Ovary (tissue), 9 donors: ENCODE data around the gene KIF2C. TPM values are rescaled to one million over a fixed set of nuclear protein-coding genes. Genes with fewer than 3 reads are reported as not detected.

Experiments used
- DNase-seq, 5 donors: peaks; one replicate each; pipeline ENCODE4 v3.0.0-alpha.2; 2019 to 2020
- H3K27ac ChIP-seq, 2 donors: fragments of 200-600 bp; one replicate each; pipeline versions ENCODE4 v1.5.1 to v1.8.0; 2019 to 2022
- H3K27me3 ChIP-seq: fragments of 200-600 bp; one replicate; pipeline ENCODE4 v1.8.0; 2022
- H3K36me3 ChIP-seq: fragments of 200-600 bp; sonication (generic); one replicate; pipeline ENCODE4 v1.5.1; 2019
- H3K4me1 ChIP-seq: one replicate; pipeline ENCODE4 v1.8.1; 2013; ENCODE audit warnings: mild to moderate bottlenecking, moderate library complexity; ENCODE audit not compliant: insufficient read depth
- H3K4me3 ChIP-seq: fragments of 200-600 bp; sonication (generic); one replicate; pipeline ENCODE4 v1.5.1; 2017
- H3K9me3 ChIP-seq, 2 donors: fragments of 200-600 bp in 1 of 2; sonication (generic) in 1 of 2; one replicate each; pipeline versions ENCODE4 v1.5.1 to v1.8.1; 2013 to 2019; ENCODE audit warnings: mild to moderate bottlenecking in 1 of 2, moderate library complexity in 1 of 2
- CTCF ChIP-seq, 3 donors: fragments of 450-650 bp in 2 of 3; fragments of 200-600 bp in 1 of 3; IDR thresholded peaks; one replicate each; pipeline versions ENCODE4 v1.5.1 to v1.8.0; 2016 to 2022; ENCODE audit warnings: antibody characterized with exemption in 3 of 3, mild to moderate bottlenecking in 1 of 3
- EP300 ChIP-seq: sonication (generic); formaldehyde crosslinking; IDR thresholded peaks from one replicate; pipeline ENCODE4 v1.6.1; 2017; ENCODE audit warnings: antibody characterized with exemption
- POLR2A ChIP-seq: fragments of 450-650 bp; IDR thresholded peaks from one replicate; pipeline ENCODE4 v1.6.1; 2017; ENCODE audit warnings: antibody characterized with exemption, mild to moderate bottlenecking, moderate library complexity
- WGBS, 3 donors: extraction: QIAGEN DNeasy Blood & Tissue Kit in 1 of 3; methylation state at CpG; one replicate each; pipeline versions ENCODE4 v1.1.5 to v1.1.7; 2013 to 2017; 5-methylcytosine and 5-hydroxymethylcytosine counted together
- intact Hi-C, 4 donors: fragments of 100-400 bp; cut with DNase I; formaldehyde crosslinking; loops; one replicate each; pipeline versions ENCODE4 v1.11.0 to v1.15.1; 2022 to 2023
- polyA plus RNA-seq, 2 donors: library from polyadenylated mRNA; stranded (reverse); fragments of 200-250 nt in 1 of 2; fragments of 350-450 nt in 1 of 2; fragmentation: Illumina TruSeq in 1 of 2; extraction: RNeasy Lipid Tissue Mini Kit (QIAGEN cat#74804) in 1 of 2; gene quantifications; one replicate each; pipeline ENCODE4 v1.2.3, GENCODE V29; 2013 to 2014
- total RNA-seq, 7 donors: library from RNA; depleted of rRNA in 2 of 7; stranded (reverse); fragments of >200 nt in 2 of 7; fragmentation: NEBNext Ultra II Directional in 3 of 7; extraction: Animal tissue kit (Norgen Biotek cat#: 25700) in 3 of 7; gene quantifications; one replicate each; pipeline versions ENCODE4 v1.1.0 to v1.2.4, GENCODE V29; 2016 to 2023
- donor health status: DM: no; HTN: no; CAD: no; lungs with moderate emphysema.
- donor health status: DM: no; HTN: no; CAD: no.
- donor health status: Bipolar disorder and iron deficiency.
- donor health status: DM: yes; HTN: yes; CAD: no.
- donor health status: DM: no; HTN: no; CAD: no.
- donor health status: DM: yes; HTN: yes; CAD: no.

The KIF2C gene
- total and polyA plus RNA-seq, 9 donors = 0.23 to 1.5 (median 0.90) TPM

- Histone ChIP-seq H3K27me3 (no peaks in the 10 kb centered on the region), H3K4me1 (no peaks in the 10 kb centered on the region), H3K4me3 (no peak overlapping the region), H3K9me3 (no peaks in the 10 kb centered on the region), H3K27ac (no peak overlapping the region), H3K36me3 (no peaks in the 10 kb centered on the region)
- DNase-seq = no peak
- WGBS, 3 donors = 80 to 83% (median 82%) methylated on average over 6 of the region's 6 CpGs
- intact Hi-C loops = no loop called here
- TF ChIP-seq CTCF (IDR thresholded peaks at IDR 0.05) = no peak
- no peak for TF ChIP-seq EP300
- no peak for TF ChIP-seq POLR2A
Measured at GRCh38 chr1:44707112-44707881, 32.3 kb upstream of the KIF2C start.

- 41 to 44% (median 43%) methylated on average over 15 of the region's 15 CpGs for WGBS, 3 donors
- no peak for DNase-seq
- intact Hi-C loops = no loop called here
- TF ChIP-seq POLR2A (no peak), CTCF (IDR thresholded peaks at IDR 0.05) (peak in 2 of 3 donors; percentile 18 to 35)
- Histone ChIP-seq H3K9me3 (no peaks in the 10 kb centered on the region), H3K4me3 (no peak overlapping the region), H3K4me1 (no peaks in the 10 kb centered on the region), H3K36me3 (no peaks in the 10 kb centered on the region), H3K27me3 (no peaks in the 10 kb centered on the region), H3K27ac (no peak overlapping the region)
Measured at GRCh38 chr1:44707959-44708831, 31.4 kb upstream of the KIF2C start.

- Histone ChIP-seq H3K9me3 (no peaks in the 10 kb centered on the region), H3K4me1 (no peaks in the 10 kb centered on the region), H3K27ac (no peak overlapping the region), H3K27me3 (no peaks in the 10 kb centered on the region), H3K36me3 (no peaks in the 10 kb centered on the region), H3K4me3 (no peak overlapping the region)
- intact Hi-C loops = no loop called here
- DNase-seq = no peak
- 66 to 75% (median 66%) methylated on average over 6 of the region's 6 CpGs for WGBS, 3 donors
- TF ChIP-seq POLR2A = no peak
- no peak for TF ChIP-seq EP300
- no peak for TF ChIP-seq CTCF (IDR thresholded peaks at IDR 0.05)
Measured at GRCh38 chr1:44713321-44713781, 26.3 kb upstream of the KIF2C start.

- intact Hi-C loops = no loop called here
- WGBS, 3 donors = 85 to 92% (median 91%) methylated on average over 7 of the region's 7 CpGs
- no peaks in the 10 kb centered on the region for H3K4me1 ChIP-seq
- TF ChIP-seq POLR2A (no peak), EP300 (no peak), CTCF (IDR thresholded peaks at IDR 0.05) (no peak)
- DNase-seq = no peak
- no peaks in the 10 kb centered on the region for H3K9me3 ChIP-seq
- no peak overlapping the region for H3K27ac ChIP-seq
- no peaks in the 10 kb centered on the region for H3K27me3 ChIP-seq
- no peaks in the 10 kb centered on the region for H3K36me3 ChIP-seq
- no peak overlapping the region for H3K4me3 ChIP-seq
Measured at GRCh38 chr1:44714532-44714931, 25.1 kb upstream of the KIF2C start.
